Small intestine (tissue), 7 donors: Measurements from ENCODE around the gene EGFLAM. TPM values are rescaled to one million over a fixed set of nuclear protein-coding genes. Genes with fewer than 3 reads are reported as not detected.
A peak's percentile ranks its signal among the peaks of the same experiment; 100 is the strongest.

Experiments
- DNase-seq, 2 donors: peaks; one replicate each; pipeline versions ENCODE4 v3.0.0 to v3.0.0-alpha.2; 2013
- FAIRE-seq: peaks from 2 replicates; lab custom pipeline; 2012; peaks lifted over from hg19 to GRCh38; lab: Jason Lieb, UNC
- H3K27ac ChIP-seq, 3 donors: one replicate each; pipeline ENCODE4 v1.5.1; 2013; ENCODE audit warnings: low read length in 2 of 3, mild to moderate bottlenecking in 2 of 3, control low read depth in 1 of 3, inconsistent platforms in 1 of 3, low read depth in 1 of 3, moderate library complexity in 1 of 3
- H3K27me3 ChIP-seq, 3 donors: one replicate each; pipeline ENCODE4 v1.6.1; 2013; ENCODE audit warnings: low read length in 3 of 3, inconsistent platforms in 1 of 3; ENCODE audit not compliant: control insufficient read depth in 3 of 3, insufficient read depth in 3 of 3
- H3K36me3 ChIP-seq, 3 donors: one replicate each; pipeline ENCODE4 v1.6.1; 2013; ENCODE audit warnings: low read length in 3 of 3, inconsistent platforms in 1 of 3, low read depth in 1 of 3, mild to moderate bottlenecking in 1 of 3, moderate library complexity in 1 of 3; ENCODE audit not compliant: control insufficient read depth in 3 of 3, insufficient read depth in 2 of 3
- H3K4me1 ChIP-seq, 3 donors: one replicate each; pipeline ENCODE4 v1.6.1; 2013; ENCODE audit warnings: low read length in 2 of 3, inconsistent platforms in 1 of 3, low read depth in 1 of 3, mild to moderate bottlenecking in 1 of 3, moderate library complexity in 1 of 3; ENCODE audit not compliant: control insufficient read depth in 3 of 3, insufficient read depth in 2 of 3
- H3K4me3 ChIP-seq, 3 donors: one replicate each; pipeline ENCODE4 v1.5.1; 2013; ENCODE audit warnings: low read length in 3 of 3, control low read depth in 1 of 3, inconsistent platforms in 1 of 3, low read depth in 1 of 3, mild to moderate bottlenecking in 1 of 3, moderate library complexity in 1 of 3
- H3K9me3 ChIP-seq, 2 donors: one replicate each; pipeline ENCODE4 v1.6.1; 2013; ENCODE audit warnings: low read depth in 1 of 2, low read length in 1 of 2; ENCODE audit not compliant: control insufficient read depth in 2 of 2, insufficient read depth in 1 of 2
- WGBS, 3 donors: extraction: QIAGEN DNeasy Blood & Tissue Kit; methylation state at CpG; one replicate each; pipeline ENCODE4 v1.1.7; 2013; 5-methylcytosine and 5-hydroxymethylcytosine counted together
- polyA plus RNA-seq, 4 donors: library from polyadenylated mRNA; stranded (reverse) in 3 of 4; unstranded in 1 of 4; fragments of 200-250 nt in 3 of 4; fragments of 120-200 nt in 1 of 4; gene quantifications; one replicate each; pipeline versions ENCODE4 v1.2.1 to v1.2.3, GENCODE V29; 2013
- donor health status: healthy with polysubstance abuse.
- donor health status: control.
- donor health status: control.
- donor health status: Bipolar disorder and iron deficiency.
- donor health status: healthy.

The EGFLAM gene
- polyA plus RNA-seq, 4 donors = 0.54 to 1.9 (median 1.7) TPM; not detected in 1

- H3K4me1 ChIP-seq = no peaks in the 10 kb centered on the region
- H3K27ac ChIP-seq = peak overlapping the region in 1 of 3 donors; percentile 3
Observed at GRCh38 chr5:38447786-38448185, 189.4 kb downstream of the EGFLAM start.

GRCh38 chr5:38448568-38449350 lies 190.4 kb downstream of the EGFLAM start:
- Histone ChIP-seq H3K27me3 (peaks cover 0 to 14% (median 6%) of the 10 kb centered on the region in 3 donors), H3K4me3 (no peak overlapping the region), H3K4me1 (no peaks in the 10 kb centered on the region), H3K9me3 (no peaks in the 10 kb centered on the region), H3K36me3 (no peaks in the 10 kb centered on the region), H3K27ac (no peak overlapping the region)
- DNase-seq (no peak), FAIRE-seq (no peak)
- 67 to 76% (median 71%) methylated on average over 9 of the region's 9 CpGs for WGBS, 3 donors

More at GRCh38 chr5:38447786-38448185, 189.4 kb downstream of the EGFLAM start:
- no peak for FAIRE-seq
- no peak for DNase-seq
- Histone ChIP-seq H3K27me3 (peaks cover 0 to 17% (median 6%) of the 10 kb centered on the region in 3 donors), H3K9me3 (no peaks in the 10 kb centered on the region), H3K36me3 (no peaks in the 10 kb centered on the region), H3K4me3 (no peak overlapping the region)
- 42 to 81% (median 68%) methylated on average over 5 of the region's 5 CpGs for WGBS, 3 donors

GRCh38 chr5:38450627-38451026 lies 192.3 kb downstream of the EGFLAM start:
- H3K4me3 ChIP-seq = no peak overlapping the region
- no peaks in the 10 kb centered on the region for H3K36me3 ChIP-seq
- no peak for FAIRE-seq
- H3K27me3 ChIP-seq = peaks cover 0 to 18% (median 6%) of the 10 kb centered on the region in 3 donors
- H3K9me3 ChIP-seq = no peaks in the 10 kb centered on the region
- WGBS, 3 donors = 79 to 83% (median 80%) methylated on average over 6 of the region's 6 CpGs
- H3K4me1 ChIP-seq = no peaks in the 10 kb centered on the region
- DNase-seq = no peak
- H3K27ac ChIP-seq = no peak overlapping the region

GRCh38 chr5:38451074-38451725 lies 192.8 kb downstream of the EGFLAM start:
- Histone ChIP-seq H3K4me1 (no peaks in the 10 kb centered on the region), H3K36me3 (no peaks in the 10 kb centered on the region), H3K27ac (no peak overlapping the region), H3K27me3 (peaks cover 0 to 24% (median 6%) of the 10 kb centered on the region in 3 donors), H3K9me3 (no peaks in the 10 kb centered on the region), H3K4me3 (no peak overlapping the region)
- DNase-seq = peak in 1 of 2 donors; percentile 29
- no peak for FAIRE-seq
- 71 to 74% (median 73%) methylated on average over 9 of the region's 9 CpGs for WGBS, 3 donors

GRCh38 chr5:38452201-38452600 lies 193.8 kb downstream of the EGFLAM start:
- FAIRE-seq (no peak), DNase-seq (no peak)
- no peaks in the 10 kb centered on the region for H3K36me3 ChIP-seq
- no peak overlapping the region for H3K27ac ChIP-seq
- H3K4me3 ChIP-seq = no peak overlapping the region
- WGBS, 3 donors = 91 to 94% (median 91%) methylated on average over 4 of the region's 4 CpGs
- peaks cover 0 to 25% (median 6%) of the 10 kb centered on the region in 3 donors for H3K27me3 ChIP-seq
- no peaks in the 10 kb centered on the region for H3K4me1 ChIP-seq
- H3K9me3 ChIP-seq = no peaks in the 10 kb centered on the region

- DNase-seq = peak in 1 of 2 donors; percentile 40
- 56 to 72% (median 65%) methylated on average over 3 of the region's 3 CpGs for WGBS, 3 donors
- H3K9me3 ChIP-seq = no peaks in the 10 kb centered on the region
- H3K27ac ChIP-seq = no peak overlapping the region
- no peak overlapping the region for H3K4me3 ChIP-seq
- peaks cover 0 to 24% (median 7%) of the 10 kb centered on the region in 3 donors for H3K27me3 ChIP-seq
- H3K36me3 ChIP-seq = no peaks in the 10 kb centered on the region
- FAIRE-seq = no peak
- H3K4me1 ChIP-seq = no peaks in the 10 kb centered on the region
Observed at GRCh38 chr5:38453506-38453905, 195.1 kb downstream of the EGFLAM start.

- H3K27ac ChIP-seq = no peak overlapping the region
- H3K27me3 ChIP-seq = peaks cover 0 to 24% (median 8%) of the 10 kb centered on the region in 3 donors
- 83 to 90% (median 86%) methylated on average over 11 of the region's 11 CpGs for WGBS, 3 donors
- no peak for DNase-seq
- FAIRE-seq = no peak
- no peaks in the 10 kb centered on the region for H3K36me3 ChIP-seq
- H3K9me3 ChIP-seq = no peaks in the 10 kb centered on the region
- no peak overlapping the region for H3K4me3 ChIP-seq
- no peaks in the 10 kb centered on the region for H3K4me1 ChIP-seq
Observed at GRCh38 chr5:38453921-38454320, 195.6 kb downstream of the EGFLAM start.

GRCh38 chr5:38455796-38456330 lies 197.5 kb downstream of the EGFLAM start:
- H3K27ac ChIP-seq = no peak overlapping the region
- FAIRE-seq (no peak), DNase-seq (no peak)
- H3K36me3 ChIP-seq = no peaks in the 10 kb centered on the region
- no peaks in the 10 kb centered on the region for H3K4me1 ChIP-seq
- 60 to 83% (median 64%) methylated on average over 8 of the region's 8 CpGs for WGBS, 3 donors
- H3K27me3 ChIP-seq = peaks cover 0 to 22% (median 5%) of the 10 kb centered on the region in 3 donors
- H3K9me3 ChIP-seq = no peaks in the 10 kb centered on the region
- no peak overlapping the region for H3K4me3 ChIP-seq
